LNCAP (cell line): ENCODE results near the gene PPA1.

Source experiments
- TF ChIP-seq, protein P1 (sequence below): fragments of 450-650 bp; IDR thresholded peaks from 2 replicates; pipeline ENCODE4 v1.5.1; 2017; ENCODE audit warnings: mild to moderate bottlenecking

PPA1 gene

DNA sequence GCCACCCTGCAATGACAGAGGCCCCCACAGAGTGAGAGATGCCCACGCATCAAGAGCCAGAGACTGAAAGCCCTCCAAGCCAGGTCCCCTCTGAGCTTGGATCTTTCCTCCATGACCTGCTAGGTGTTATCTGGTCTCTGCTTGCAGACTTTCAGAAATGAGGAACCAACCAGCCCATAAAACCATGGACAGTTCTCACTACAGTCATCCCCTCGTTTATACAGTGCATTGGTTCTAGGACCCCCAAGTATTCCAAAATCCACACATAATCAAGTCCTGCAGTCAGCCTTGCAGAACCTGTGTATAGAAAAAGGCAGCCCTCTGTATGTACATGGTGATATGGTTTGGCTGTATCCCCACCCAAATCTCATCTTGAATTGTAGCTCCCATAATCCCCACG is 27.5 kb upstream of the PPA1 start:
- TF ChIP-seq, protein P1, sequence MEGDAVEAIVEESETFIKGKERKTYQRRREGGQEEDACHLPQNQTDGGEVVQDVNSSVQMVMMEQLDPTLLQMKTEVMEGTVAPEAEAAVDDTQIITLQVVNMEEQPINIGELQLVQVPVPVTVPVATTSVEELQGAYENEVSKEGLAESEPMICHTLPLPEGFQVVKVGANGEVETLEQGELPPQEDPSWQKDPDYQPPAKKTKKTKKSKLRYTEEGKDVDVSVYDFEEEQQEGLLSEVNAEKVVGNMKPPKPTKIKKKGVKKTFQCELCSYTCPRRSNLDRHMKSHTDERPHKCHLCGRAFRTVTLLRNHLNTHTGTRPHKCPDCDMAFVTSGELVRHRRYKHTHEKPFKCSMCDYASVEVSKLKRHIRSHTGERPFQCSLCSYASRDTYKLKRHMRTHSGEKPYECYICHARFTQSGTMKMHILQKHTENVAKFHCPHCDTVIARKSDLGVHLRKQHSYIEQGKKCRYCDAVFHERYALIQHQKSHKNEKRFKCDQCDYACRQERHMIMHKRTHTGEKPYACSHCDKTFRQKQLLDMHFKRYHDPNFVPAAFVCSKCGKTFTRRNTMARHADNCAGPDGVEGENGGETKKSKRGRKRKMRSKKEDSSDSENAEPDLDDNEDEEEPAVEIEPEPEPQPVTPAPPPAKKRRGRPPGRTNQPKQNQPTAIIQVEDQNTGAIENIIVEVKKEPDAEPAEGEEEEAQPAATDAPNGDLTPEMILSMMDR, result no peak

GRCh38 chr10:70260259-70260658 is 27.0 kb upstream of the PPA1 start:
- TF ChIP-seq, protein P1, result no peak

DNA sequence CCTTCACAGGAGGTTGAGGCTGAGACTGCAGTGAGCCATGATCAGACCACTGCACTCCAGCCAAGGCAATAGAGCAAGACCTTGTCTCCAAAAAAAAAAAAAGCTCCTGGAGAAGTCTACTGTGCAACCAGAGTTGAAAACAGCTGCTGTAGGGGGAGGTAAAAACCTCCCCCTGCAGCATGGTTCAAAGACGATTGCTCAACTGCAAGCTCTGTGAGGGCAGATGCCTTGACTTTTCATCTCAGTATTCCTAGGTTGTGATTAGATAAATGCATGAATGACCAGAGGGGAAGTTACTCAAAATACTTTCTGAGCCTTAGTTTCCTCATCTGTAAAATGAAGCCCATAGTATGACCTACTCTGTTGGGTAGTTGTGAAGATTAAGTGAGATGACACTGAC is 25.0 kb upstream of the PPA1 start:
- TF ChIP-seq, protein P1, result no peak

GRCh38 chr10:70256463-70256862 is 23.2 kb upstream of the PPA1 start:
- TF ChIP-seq, protein P1, result no peak

- TF ChIP-seq, protein P1, result no peak
These were observed 22.4 kb upstream of the PPA1 start for GRCh38 chr10:70255329-70256299.

- TF ChIP-seq, protein P1, result no peak
These were observed 21.6 kb upstream of the PPA1 start for GRCh38 chr10:70254778-70255328.

DNA sequence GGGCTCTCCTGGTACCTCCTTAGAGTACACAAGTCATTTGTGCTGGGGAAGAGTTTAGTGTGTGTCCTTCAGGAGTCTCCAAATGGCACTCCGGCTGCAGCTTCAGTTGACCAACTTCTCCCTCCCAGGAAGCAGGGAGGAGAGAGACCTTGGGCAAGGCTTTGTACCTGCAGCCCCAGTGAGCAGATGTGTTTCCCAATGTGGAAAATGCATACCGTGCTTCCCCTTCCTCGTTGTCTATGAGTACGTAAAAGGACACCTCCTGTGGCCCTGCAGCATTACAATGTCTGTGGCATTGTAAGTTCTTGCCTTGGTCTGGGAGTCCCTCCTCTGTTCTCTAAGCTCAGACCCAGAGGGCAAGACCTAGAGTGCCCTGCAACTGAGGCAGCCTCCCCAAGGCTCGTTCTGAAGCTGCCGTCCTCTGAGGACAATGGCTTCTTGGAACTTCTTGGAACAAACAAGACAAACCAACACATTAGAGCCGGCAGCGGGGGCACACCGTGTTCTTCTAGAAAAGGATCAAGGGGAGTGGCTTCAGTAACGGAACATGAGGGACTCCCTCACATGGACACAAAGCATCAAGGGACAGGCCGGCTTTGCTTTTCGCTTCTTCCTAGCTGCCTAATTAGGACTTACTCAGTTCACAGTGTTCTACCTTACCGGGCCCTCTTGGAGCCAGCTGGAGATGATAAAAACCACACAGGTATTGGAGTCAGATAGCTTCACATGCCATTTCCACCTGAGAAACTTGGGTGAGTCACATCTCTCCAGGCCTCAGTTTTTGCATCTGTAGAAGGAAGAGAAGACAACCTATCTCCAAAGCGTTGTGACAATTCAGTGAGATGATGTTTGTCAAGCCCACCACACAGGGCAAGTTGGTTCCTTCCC is 20.9 kb upstream of the PPA1 start:
- TF ChIP-seq, protein P1, result no peak
